Germinal center (tissue), 1 donor: ENCODE results near the gene ZFAND3.

Source experiments
- DNase-seq: peaks from one replicate; pipeline ENCODE4 v3.0.0; 2012; ENCODE audit warnings: mixed read lengths, low spot score

ZFAND3 gene

GRCh38 chr6:38004908-38005307 lies 185.4 kb downstream of the ZFAND3 start:
- no peak for DNase-seq

GRCh38 chr6:38011937-38012336 lies 192.4 kb downstream of the ZFAND3 start:
- DNase-seq, result no peak

- peak; percentile 65 for DNase-seq
Observed at GRCh38 chr6:38012573-38012972, 193.0 kb downstream of the ZFAND3 start.

- DNase-seq, result no peak
Observed at GRCh38 chr6:38015341-38015740, 195.8 kb downstream of the ZFAND3 start.

DNA sequence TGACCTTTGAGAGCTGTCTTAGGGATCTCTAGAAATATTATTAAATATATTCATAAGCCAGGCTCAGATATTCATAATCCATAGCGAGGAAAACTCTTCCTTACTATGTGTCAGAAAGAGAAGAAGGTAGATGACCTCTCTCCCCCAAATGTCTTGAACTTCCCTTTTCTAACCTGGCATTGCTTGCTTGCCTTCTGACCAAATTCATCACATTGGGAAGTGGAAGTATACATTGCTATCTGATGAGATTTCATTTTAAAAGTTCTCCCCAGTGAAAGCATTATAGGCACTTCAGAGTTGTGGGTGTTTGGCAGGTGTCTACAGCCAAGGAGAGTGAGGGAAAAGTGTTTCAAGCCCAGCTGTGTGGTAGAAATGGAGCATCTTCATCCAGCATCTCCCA lies 197.3 kb downstream of the ZFAND3 start:
- DNase-seq, result no peak

- DNase-seq, result no peak
Observed at GRCh38 chr6:38018755-38019165, 199.2 kb downstream of the ZFAND3 start.

GRCh38 chr6:38020593-38020992 lies 201.1 kb downstream of the ZFAND3 start:
- no peak for DNase-seq

DNA sequence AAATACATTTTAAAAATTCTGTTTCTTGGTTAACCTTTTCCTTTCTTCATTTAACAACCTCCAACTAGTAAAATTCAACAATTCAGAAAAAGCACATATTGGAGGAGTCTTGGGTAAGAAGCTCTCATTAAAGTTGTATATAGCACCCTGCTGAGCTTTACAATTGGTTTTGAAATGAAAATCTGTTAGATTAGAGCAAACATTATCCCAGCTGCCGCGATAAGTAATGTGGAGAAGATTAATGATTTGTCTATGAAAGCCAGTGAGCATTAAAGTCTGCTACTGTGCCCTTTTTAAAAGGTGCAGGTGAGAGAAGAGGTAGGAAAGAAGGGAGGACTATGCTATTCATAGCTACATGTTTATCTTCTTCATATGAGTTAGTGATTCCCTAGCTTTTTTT lies 201.5 kb downstream of the ZFAND3 start:
- no peak for DNase-seq

- no peak for DNase-seq
Observed at GRCh38 chr6:38021571-38021970, 202.0 kb downstream of the ZFAND3 start.

- DNase-seq, result no peak
Observed at GRCh38 chr6:38022688-38023087, 203.2 kb downstream of the ZFAND3 start.

DNA sequence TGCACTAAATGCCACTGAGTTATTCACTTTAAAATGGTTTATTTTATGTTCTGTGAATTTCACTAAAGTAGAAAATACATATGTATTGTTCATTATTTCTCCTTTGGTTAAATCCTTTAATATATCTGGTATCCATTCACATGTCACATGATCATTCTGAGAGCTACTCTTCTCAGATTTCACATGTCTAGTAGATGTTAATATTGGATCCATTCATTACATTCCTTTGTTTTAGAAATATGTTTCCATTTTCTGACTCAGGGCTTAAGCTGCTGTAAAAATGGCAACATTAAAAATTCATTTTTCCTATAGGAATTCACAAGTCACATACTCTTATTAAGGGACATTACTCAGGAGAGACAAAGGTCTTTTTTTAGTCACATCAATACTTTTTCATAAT lies 205.4 kb downstream of the ZFAND3 start:
- no peak for DNase-seq

DNA sequence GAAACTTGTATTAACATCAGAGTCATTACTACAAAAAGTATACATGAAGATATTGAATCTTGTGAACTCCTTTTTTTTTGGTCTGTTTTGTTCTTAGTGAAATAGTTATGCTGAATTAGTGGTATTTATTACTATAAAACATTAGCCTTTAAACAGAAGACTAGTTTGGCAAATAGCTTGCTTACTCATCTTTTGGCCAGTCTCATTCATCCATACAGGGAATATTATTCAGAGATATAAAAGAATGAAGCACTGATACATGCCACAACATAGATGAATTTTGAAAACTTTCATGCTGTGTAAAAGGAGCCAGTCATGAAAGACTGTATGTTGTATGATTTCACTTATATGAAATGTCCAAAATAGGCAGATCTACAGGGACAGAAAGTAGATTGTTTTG lies 205.9 kb downstream of the ZFAND3 start:
- no peak for DNase-seq

- DNase-seq, result no peak
Observed at GRCh38 chr6:38027685-38028373, 208.3 kb downstream of the ZFAND3 start.

- DNase-seq, result no peak
Observed at GRCh38 chr6:38030380-38030779, 210.9 kb downstream of the ZFAND3 start.

- no peak for DNase-seq
Observed at GRCh38 chr6:38032797-38033196, 213.3 kb downstream of the ZFAND3 start.

GRCh38 chr6:38033442-38033982 lies 214.0 kb downstream of the ZFAND3 start:
- DNase-seq, result no peak

DNA sequence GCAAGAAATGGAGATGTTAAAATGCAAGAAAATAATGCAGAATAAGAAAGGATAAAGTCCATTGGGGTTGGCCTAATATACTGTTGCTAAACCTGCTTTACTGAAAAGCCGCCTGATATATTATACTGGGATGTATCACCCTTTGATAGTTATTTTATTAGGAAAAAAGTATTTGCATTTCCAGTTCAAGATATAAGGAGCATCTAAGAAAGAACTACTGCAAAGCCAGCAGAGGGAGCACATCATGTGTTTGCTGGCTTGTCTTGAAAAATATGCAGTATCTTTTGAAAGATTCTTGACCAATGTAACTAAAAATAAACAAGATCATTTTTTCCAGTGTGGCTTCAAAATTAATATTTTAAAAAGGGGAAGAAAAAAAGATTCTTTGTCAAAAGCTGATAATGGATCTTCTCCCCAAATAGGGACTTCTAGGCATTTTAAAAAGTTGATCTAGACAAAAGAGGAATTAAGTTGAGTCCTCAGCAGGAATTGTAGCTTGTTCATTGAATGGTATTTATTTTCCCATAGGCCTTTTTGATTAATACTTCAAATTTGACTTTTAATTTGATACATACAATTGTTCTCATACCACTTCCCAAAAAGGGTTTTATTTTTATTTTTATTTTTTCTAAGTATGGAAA lies 214.9 kb downstream of the ZFAND3 start:
- peak; percentile 10 for DNase-seq

GRCh38 chr6:38035478-38035877 lies 216.0 kb downstream of the ZFAND3 start:
- no peak for DNase-seq

GRCh38 chr6:38039502-38039901 lies 220.0 kb downstream of the ZFAND3 start:
- no peak for DNase-seq

DNA sequence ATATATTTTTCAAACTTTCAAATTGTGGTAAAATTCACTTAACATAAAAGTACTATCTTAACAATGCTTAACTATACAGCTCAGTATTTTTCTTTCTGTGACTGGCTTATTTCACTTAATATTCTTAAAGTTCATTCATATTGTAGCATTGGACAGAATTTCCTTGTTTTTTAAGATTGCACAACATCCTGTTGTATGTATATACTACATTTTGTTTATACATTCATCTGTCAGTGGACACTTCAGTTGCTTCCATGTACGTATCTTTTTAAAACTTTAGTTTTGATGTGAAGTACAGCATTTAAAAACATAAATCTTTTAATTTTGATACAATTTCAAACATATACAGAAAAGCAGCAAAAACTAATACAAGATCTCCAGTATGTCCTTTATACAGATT lies 220.7 kb downstream of the ZFAND3 start:
- no peak for DNase-seq

DNA sequence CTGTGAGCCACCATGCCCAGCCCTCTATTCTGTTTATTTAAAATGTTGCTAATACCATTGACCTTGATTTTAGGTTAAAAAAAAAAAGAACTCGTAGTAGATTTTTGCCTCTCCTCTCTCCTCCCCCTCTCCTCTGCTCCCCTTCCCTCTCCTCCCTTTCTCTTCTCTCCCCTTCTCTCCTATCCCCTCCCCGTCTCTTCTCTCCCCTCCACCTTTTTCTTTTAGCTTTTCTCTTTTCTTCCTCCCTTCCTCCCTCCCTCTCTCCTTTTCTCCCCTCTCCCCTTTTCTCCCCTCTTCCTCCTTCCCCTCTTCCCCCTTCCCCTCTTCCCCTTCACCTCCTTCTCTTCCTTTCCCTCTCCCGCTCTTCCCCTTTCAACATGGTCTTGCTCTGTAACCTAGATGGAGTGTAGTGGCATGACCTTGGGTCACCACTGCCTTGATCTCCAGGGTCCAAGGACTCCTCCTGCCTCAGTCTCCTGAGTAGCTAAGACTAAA lies 223.8 kb downstream of the ZFAND3 start:
- no peak for DNase-seq

DNA sequence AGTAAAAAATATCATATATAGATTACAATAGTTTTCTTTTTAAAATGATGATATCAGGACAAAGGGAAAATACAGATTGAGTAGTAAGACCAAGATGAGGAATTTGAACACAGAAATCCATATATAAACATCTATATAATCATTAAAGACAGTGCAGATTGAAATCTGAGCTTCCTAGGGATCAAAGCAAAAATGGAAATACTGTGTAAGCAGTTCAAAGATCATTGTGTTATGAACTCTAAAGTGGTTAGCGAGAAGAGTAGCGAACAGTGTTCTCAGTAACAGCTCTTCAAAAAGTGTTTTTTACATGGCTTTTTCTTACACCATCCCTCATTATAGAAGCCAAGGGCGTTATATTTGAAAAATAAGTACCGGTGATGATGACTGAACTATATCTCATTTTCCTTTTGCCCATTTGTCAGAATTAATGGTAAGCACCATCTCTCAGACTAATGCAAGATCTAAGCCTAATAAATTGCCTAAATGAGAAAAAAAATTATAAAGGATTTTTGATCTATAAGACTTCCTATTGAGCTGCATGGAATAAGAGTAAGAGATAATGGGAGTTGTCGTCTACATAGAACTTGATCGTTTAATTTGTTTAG lies 226.3 kb downstream of the ZFAND3 start:
- DNase-seq, result no peak

DNA sequence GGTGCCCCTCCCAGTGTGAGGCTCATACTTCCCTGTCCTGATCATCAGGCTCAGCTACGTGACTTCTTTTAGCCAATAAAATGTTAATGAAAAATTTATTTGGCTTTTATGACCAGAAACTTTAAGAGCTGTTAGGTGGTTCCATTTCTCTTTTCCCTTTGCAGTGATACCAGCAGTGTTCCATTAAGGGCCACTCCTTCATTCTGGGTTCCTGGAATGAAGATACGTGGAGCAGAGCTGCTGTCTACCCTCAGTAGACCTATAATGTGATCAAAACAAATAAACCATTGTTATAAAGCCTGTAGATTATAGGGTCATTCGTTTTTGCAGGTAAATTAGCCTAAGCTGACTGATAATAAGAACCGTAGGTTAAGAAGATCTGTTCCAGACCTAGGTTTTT lies 228.0 kb downstream of the ZFAND3 start:
- DNase-seq, result no peak
